ENCODE data around the gene CCDC89.

Gene CCDC89

DNA sequence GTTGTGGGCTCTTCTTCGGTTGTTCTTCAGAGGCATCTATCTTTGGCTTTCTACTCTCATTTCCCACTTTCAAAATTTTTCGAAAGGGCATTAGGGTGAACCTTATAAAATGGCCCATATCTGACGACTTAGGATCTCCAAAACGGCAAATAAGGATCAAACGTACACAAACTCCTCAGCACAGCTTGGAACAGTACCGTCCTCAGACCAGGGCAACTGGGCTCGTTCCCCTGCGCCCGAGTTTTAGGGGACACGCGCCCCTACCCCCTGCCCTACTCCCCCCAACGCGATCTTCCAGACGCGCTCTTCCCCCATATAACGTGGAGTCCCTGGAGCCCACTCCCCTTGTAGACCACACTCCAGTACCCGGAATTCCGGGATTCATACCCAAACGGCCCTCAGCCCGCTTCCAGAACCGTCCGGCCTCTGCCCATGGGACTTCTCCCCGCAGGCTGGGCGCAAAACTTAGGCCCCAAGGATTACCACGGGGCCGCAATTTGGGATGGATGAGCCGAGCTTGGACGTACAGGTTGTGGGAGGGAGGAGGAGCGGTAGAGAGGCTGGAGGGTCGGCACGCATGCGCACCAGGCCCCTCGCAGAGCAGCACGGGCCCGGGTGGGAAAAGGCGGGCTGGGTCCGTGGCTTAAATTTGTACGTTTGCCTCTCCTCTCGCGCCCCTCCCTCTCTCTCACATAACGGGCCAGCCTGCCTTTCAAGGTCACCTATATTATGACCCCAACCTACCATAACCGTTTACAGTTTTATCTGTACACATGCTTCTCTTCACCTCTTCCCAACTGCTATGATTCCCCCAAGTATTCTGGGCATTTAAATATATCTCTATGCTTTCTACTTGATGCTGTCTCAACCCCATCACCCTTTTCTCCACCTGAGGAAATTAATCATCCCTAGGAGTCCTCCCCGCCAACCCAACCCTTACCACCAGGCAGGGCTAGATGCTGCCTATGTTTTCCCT is 3.4 kb downstream of the CCDC89 start:
- H3K4me3 ChIP-seq (ENCODE audit: low read depth, low read length, poor library complexity, severe bottlenecking), result peak overlapping the region; percentile 88
- H3K4me1 ChIP-seq (ENCODE audit: insufficient read depth, low read length, severe bottlenecking), result peaks cover 15% of the 10 kb centered on the region

DNA sequence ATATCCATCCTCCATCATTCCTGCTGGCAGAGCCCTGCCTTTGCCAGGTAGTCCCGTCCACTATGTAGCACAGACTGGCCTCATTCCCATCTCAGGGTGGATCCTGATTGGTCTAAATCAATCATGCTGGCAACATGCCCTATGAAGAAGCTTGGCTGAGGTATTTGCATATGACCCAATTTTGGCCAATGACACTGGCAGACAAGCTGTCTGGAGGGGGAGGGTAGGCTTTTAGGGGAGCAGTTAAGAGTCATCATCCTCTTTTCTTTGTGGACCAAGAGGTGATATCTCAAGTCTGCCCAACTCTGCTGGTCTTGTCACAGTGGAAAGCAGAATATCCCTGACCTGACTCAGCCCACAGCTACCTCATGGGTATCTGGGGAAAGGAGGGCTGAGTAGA is 5.1 kb downstream of the CCDC89 start:
- Histone ChIP-seq H3K36me3 (ENCODE audit: insufficient read depth, low read length) (no peaks in the 10 kb centered on the region; the same call in 1 of the 2 replicates), H3K27ac (ENCODE audit: low read depth, low read length, poor library complexity, severe bottlenecking) (no peak overlapping the region), H3F3A (ENCODE audit: insufficient read depth, low read length) (no peaks in the 10 kb centered on the region), H3K9me2 (ENCODE audit: low read depth, low read length) (no peaks in the 10 kb centered on the region), H3K9ac (ENCODE audit: low read length) (no peak overlapping the region), H3K79me2 (ENCODE audit: insufficient read depth, low read length) (no peaks in the 10 kb centered on the region), H3K4me2 (ENCODE audit: low read length) (no peak overlapping the region), H3K9me3 (ENCODE audit: low read length) (no peaks in the 10 kb centered on the region), H2AFZ (ENCODE audit: low read length) (no peak overlapping the region), H3K27me3 (ENCODE audit: insufficient read depth, low read length) (no peaks in the 10 kb centered on the region), H3K4me1 (ENCODE audit: insufficient read depth, low read length, severe bottlenecking) (peaks cover 15% of the 10 kb centered on the region), H4K20me1 (ENCODE audit: insufficient read depth, low read length) (no peaks in the 10 kb centered on the region), H3K4me3 (ENCODE audit: low read depth, low read length, poor library complexity, severe bottlenecking) (no peak overlapping the region)
- TF ChIP-seq, protein P1, sequence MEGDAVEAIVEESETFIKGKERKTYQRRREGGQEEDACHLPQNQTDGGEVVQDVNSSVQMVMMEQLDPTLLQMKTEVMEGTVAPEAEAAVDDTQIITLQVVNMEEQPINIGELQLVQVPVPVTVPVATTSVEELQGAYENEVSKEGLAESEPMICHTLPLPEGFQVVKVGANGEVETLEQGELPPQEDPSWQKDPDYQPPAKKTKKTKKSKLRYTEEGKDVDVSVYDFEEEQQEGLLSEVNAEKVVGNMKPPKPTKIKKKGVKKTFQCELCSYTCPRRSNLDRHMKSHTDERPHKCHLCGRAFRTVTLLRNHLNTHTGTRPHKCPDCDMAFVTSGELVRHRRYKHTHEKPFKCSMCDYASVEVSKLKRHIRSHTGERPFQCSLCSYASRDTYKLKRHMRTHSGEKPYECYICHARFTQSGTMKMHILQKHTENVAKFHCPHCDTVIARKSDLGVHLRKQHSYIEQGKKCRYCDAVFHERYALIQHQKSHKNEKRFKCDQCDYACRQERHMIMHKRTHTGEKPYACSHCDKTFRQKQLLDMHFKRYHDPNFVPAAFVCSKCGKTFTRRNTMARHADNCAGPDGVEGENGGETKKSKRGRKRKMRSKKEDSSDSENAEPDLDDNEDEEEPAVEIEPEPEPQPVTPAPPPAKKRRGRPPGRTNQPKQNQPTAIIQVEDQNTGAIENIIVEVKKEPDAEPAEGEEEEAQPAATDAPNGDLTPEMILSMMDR (IDR thresholded peaks at IDR 0.05; ENCODE audit: low read length), result no peak
- TF ChIP-seq EZH2 (IDR thresholded peaks at IDR 0.05; ENCODE audit: borderline replicate concordance, low read length), result no peak

More for the DNA sequence above, 3.4 kb downstream of the CCDC89 start:
- TF ChIP-seq, protein P1 (IDR thresholded peaks at IDR 0.05; ENCODE audit: low read length), result no peak
- TF ChIP-seq EZH2 (IDR thresholded peaks at IDR 0.05; ENCODE audit: borderline replicate concordance, low read length), result no peak
- Histone ChIP-seq H4K20me1 (ENCODE audit: insufficient read depth, low read length) (no peaks in the 10 kb centered on the region), H3K9me2 (ENCODE audit: low read depth, low read length) (no peaks in the 10 kb centered on the region), H3K27ac (ENCODE audit: low read depth, low read length, poor library complexity, severe bottlenecking) (no peak overlapping the region), H3K4me2 (ENCODE audit: low read length) (peak overlapping the region; percentile 88), H3K27me3 (ENCODE audit: insufficient read depth, low read length) (no peaks in the 10 kb centered on the region), H3F3A (ENCODE audit: insufficient read depth, low read length) (no peaks in the 10 kb centered on the region), H3K79me2 (ENCODE audit: insufficient read depth, low read length) (no peaks in the 10 kb centered on the region), H3K9me3 (ENCODE audit: low read length) (no peaks in the 10 kb centered on the region), H3K36me3 (ENCODE audit: insufficient read depth, low read length) (no peaks in the 10 kb centered on the region; the same call in 1 of the 2 replicates), H3K9ac (ENCODE audit: low read length) (peak overlapping the region; percentile 95), H2AFZ (ENCODE audit: low read length) (peak overlapping the region; percentile 95; the same call in 1 of the 2 replicates)

DNA sequence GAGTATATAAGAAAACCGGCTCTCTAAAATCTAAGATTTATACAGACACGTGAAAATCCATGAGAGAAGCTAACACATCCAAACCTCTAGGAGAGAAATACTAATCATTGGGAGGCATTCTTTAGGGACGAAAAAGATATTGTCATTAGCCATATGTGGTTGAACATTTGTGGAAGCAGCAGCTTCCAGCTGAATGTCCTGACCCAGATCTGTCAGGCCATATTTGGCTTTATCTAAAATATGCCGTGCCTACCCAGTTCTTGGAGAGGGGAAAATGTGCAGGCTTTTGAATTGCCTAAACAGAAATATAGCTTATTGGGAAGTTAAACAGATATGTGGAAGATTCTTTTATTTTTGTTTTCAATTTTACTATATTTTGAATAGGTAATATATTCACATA is 6.4 kb downstream of the CCDC89 start:
- TF ChIP-seq EZH2 (IDR thresholded peaks at IDR 0.05; ENCODE audit: borderline replicate concordance, low read length), result no peak
- TF ChIP-seq, protein P1 (IDR thresholded peaks at IDR 0.05; ENCODE audit: low read length), result no peak
- no peaks in the 10 kb centered on the region for H3K9me3 ChIP-seq (ENCODE audit: low read length)
- no peak overlapping the region for H2AFZ ChIP-seq (ENCODE audit: low read length)
- H3K27ac ChIP-seq (ENCODE audit: low read depth, low read length, poor library complexity, severe bottlenecking), result no peak overlapping the region
- H3K79me2 ChIP-seq (ENCODE audit: insufficient read depth, low read length), result no peaks in the 10 kb centered on the region
- no peaks in the 10 kb centered on the region for H3F3A ChIP-seq (ENCODE audit: insufficient read depth, low read length)
- no peaks in the 10 kb centered on the region for H3K27me3 ChIP-seq (ENCODE audit: insufficient read depth, low read length)
- H3K9ac ChIP-seq (ENCODE audit: low read length), result no peak overlapping the region
- H3K4me2 ChIP-seq (ENCODE audit: low read length), result no peak overlapping the region
- no peaks in the 10 kb centered on the region; the same call in 1 of the 2 replicates for H3K36me3 ChIP-seq (ENCODE audit: insufficient read depth, low read length)
- H4K20me1 ChIP-seq (ENCODE audit: insufficient read depth, low read length), result no peaks in the 10 kb centered on the region
- no peak overlapping the region for H3K4me3 ChIP-seq (ENCODE audit: low read depth, low read length, poor library complexity, severe bottlenecking)
- H3K9me2 ChIP-seq (ENCODE audit: low read depth, low read length), result no peaks in the 10 kb centered on the region
- peaks cover 15% of the 10 kb centered on the region for H3K4me1 ChIP-seq (ENCODE audit: insufficient read depth, low read length, severe bottlenecking)
